Endothelial cell of coronary artery (primary cell): ENCODE data around the gene COMT. TPM values are rescaled to one million over a fixed set of nuclear protein-coding genes. Genes with fewer than 3 reads are reported as not detected.

Experiments
- total RNA-seq: library from RNA; depleted of rRNA; stranded (reverse); fragments of >200 nt; gene quantifications from 2 replicates; pipeline ENCODE4 v1.2.3, GENCODE V29; 2014

Gene COMT
- total RNA-seq = 215 and 296 TPM in 2 replicates

DNA sequence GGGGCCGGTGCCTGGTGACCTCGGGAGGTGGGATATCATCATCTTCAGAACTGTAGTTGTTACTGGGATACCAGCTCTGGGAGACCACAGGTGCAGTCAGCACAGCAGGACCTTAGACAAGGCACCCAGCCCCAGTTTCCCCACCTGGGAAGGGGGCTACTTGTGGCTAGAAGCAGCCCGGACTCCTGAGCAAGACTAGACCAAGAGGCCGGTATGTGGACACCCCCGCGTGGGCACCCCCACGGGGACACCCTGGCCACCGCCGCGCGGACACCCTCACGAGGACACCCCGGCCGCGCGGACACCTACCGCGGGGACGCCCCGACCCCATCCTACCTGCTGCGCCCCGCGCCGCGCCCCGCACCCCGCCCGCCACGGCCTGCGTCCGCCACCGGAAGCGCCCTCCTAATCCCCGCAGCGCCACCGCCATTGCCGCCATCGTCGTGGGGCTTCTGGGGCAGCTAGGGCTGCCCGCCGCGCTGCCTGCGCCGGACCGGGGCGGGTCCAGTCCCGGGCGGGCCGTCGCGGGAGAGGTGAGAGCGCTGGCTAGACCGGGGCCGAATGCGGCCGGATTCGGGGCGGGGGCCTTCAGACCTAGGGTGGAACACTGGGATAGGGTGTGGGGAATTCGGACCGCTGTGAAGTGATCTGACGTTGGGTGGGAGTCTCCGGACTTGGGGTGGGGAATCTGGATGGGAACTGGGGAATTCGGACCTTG lies at the start of gene COMT, which contains the start of gene TXNRD2:
Gene COMT, plus strand, starts transcription at position 408 of the 718 bp plus-strand sequence. CDS start 20,755 bp downstream, outside the sequence.
Gene TXNRD2, minus strand, starts transcription at position 454 of the 718 bp plus-strand sequence. Its CDS starts 15 bp downstream, at position 439.

DNA sequence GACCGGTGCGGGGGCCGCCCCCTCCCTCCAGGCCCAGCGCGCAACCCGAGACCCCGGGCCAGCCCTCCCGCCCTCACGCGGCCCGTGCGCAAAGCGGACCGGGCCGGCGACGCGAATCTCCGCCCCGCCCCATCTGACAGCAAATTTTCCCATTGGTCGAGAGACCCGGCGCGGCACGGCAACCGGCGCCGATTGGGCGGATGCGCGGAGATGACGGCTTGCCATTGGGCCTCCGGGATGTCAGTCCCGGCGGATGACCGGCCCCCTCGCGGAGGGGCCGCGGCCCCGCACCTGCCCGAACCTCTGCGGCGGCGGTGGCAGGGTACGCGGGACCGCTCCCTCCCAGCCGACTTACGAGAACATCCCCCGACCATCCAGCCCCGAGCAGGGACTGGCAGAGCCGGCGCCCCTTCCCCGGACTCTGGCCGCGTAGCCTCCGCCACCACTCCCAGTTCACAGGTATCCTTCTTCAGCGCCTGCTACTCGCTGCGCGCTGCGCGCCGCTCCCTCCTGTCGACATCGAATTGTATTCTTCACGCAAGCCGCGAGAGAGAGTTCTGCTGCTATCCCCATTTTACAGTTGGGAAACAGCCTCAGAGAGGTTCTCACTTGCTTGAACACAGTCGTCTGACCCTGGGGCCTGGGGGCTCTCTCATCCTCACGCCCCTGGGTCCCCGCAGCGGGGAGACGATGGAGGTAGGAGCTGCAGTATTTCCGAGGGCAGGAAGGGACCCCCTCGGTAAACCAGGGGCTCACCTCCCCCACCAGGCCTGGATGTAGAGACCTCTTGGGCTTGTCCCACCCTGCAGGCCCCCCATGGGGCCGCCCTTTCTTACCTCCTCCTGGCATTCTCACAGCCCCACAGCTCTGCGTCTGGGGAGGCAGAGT lies 75.4 kb downstream of the COMT start, which contains the start of gene ARVCF:
Gene ARVCF, minus strand, starts transcription at position 90 of the 888 bp plus-strand sequence. CDS start 26,029 bp downstream, outside the sequence.

Other genes starting within 250 kb of the COMT start
- 14.2 and 26.4 TPM in 2 replicates for gene SEPTIN5, start 227.3 kb upstream of the COMT start, total RNA-seq
- gene GP1BB, start 218.2 kb upstream of the COMT start, total RNA-seq = 0.54 and 1.6 TPM in 2 replicates
- gene TBX1, start 181.0 kb upstream of the COMT start, total RNA-seq = 6.5 and 13.4 TPM in 2 replicates
- 4.9 and 11.1 TPM in 2 replicates for gene GNB1L, start 86.9 kb upstream of the COMT start, total RNA-seq
- gene RTL10, start 86.9 kb upstream of the COMT start, total RNA-seq = 12.5 and 26.2 TPM in 2 replicates
- 43.5 and 156 TPM in 2 replicates for gene TXNRD2, start within 50 bp of the COMT start, total RNA-seq
- gene ARVCF, start 75.1 kb downstream of the COMT start, total RNA-seq = 53.3 and 76.7 TPM in 2 replicates
- gene TANGO2, start 79.3 kb downstream of the COMT start, total RNA-seq = 30.6 and 43.5 TPM in 2 replicates
- gene DGCR8, start 138.5 kb downstream of the COMT start, total RNA-seq = 35.3 and 39.2 TPM in 2 replicates
- 162 and 252 TPM in 2 replicates for gene RANBP1, start 174.3 kb downstream of the COMT start, total RNA-seq
- 42.2 and 55.3 TPM in 2 replicates for gene TRMT2A, start 175.5 kb downstream of the COMT start, total RNA-seq
- 6.6 and 16.0 TPM in 2 replicates for gene ZDHHC8, start 190.0 kb downstream of the COMT start, total RNA-seq
- 6.4 and 6.7 TPM in 2 replicates for gene CCDC188, start 209.3 kb downstream of the COMT start, total RNA-seq